Activated naive CD4-positive, alpha-beta T cell treated with anti-CD3 and anti-CD28 coated beads, Interleukin-2, amount 10 ng/mL, durations not matched to agents 7 days and 5 days (primary cell): ENCODE results near the gene MIR17HG.
"Not testable (repeated sequence)": the region's sequence is repeated elsewhere in the genome, so short reads cannot be mapped to it uniquely, and the experiment has no call there.

Source experiments
- CTCF ChIA-PET: fragments of 350-600 bp; sonication (Branson Sonifier 250); formaldehyde crosslinking; loops from one replicate; lab custom pipeline; 2021; ENCODE audit warnings: antibody characterized with exemption; lab: Charles Lee
- DNase-seq: peaks from one replicate; pipeline ENCODE4 v3.0.0-alpha.2; 2020
- H3K27ac Mint-ChIP-seq: one replicate; pipeline ENCODE4 v1.8.0; 2021; ENCODE audit warnings: mild to moderate bottlenecking, moderate library complexity, mixed read lengths
- H3K27me3 Mint-ChIP-seq: one replicate; pipeline ENCODE4 v1.8.0; 2021; ENCODE audit warnings: mild to moderate bottlenecking, mixed read lengths
- H3K36me3 Mint-ChIP-seq: one replicate; pipeline ENCODE4 v1.8.0; 2021; ENCODE audit warnings: mixed read lengths
- H3K4me1 Mint-ChIP-seq: one replicate; pipeline ENCODE4 v1.8.0; 2021; ENCODE audit warnings: mixed read lengths
- H3K4me3 Mint-ChIP-seq: one replicate; pipeline ENCODE4 v1.8.0; 2021; ENCODE audit warnings: mild to moderate bottlenecking, moderate library complexity, mixed read lengths
- H3K9me3 Mint-ChIP-seq: one replicate; pipeline ENCODE4 v1.8.0; 2021; ENCODE audit warnings: mixed read lengths

MIR17HG gene

DNA sequence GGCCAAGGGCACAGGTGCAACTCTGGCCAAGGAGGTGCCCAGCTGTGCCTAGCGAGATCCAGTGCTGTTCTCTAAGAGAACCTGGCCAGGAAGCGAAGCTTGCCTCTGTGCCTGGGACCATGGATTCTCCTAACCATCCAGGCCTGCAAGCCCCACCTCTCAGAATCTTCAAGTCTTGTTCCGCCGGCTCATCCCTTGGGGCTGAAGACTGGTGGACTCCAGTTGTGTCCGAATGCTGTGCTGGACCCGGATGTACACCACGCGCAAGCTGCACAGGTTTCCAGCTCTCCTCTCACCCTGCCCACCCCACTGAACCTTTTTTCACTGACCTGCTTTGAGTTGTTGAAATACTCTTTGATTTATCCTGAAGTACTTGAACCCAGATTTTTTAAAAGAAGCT, 27.5 kb upstream of the MIR17HG start:
- peaks cover 14% of the 10 kb centered on the region for H3K27me3 Mint-ChIP-seq
- no peak for DNase-seq
- CTCF ChIA-PET, result no interaction called here
- no peaks in the 10 kb centered on the region for H3K9me3 Mint-ChIP-seq
- no peaks in the 10 kb centered on the region for H3K36me3 Mint-ChIP-seq
- H3K4me1 Mint-ChIP-seq, result peaks cover 28% of the 10 kb centered on the region
- no peak overlapping the region for H3K27ac Mint-ChIP-seq
- no peak overlapping the region for H3K4me3 Mint-ChIP-seq

DNA sequence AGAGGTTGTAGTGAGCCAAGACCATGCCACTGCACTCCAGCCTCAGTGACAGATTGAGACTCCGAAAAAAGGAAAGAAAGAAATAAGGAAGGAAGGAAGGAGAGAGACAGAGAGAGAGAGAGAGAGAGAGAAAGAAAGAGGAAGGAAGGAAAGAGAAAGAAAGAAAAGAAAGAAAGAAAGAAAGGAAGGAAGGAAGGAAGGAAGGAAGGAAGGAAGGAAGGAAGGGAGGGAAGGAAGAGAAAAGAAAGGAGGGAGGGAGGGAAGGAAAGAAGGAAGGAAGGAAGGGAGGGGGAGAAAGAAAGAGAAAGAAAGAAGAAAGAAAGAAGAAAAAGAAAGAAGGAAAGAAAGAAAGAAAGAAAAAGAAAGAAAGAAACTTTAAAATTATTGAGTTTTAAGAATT, 26.5 kb upstream of the MIR17HG start:
- CTCF ChIA-PET, DNase-seq, H3K27ac Mint-ChIP-seq, H3K36me3 Mint-ChIP-seq, H3K9me3 Mint-ChIP-seq, H3K4me3 Mint-ChIP-seq: not testable (repeated sequence)
- Mint-ChIP-seq H3K27me3 (peaks cover 14% of the 10 kb centered on the region), H3K4me1 (peaks cover 26% of the 10 kb centered on the region)

DNA sequence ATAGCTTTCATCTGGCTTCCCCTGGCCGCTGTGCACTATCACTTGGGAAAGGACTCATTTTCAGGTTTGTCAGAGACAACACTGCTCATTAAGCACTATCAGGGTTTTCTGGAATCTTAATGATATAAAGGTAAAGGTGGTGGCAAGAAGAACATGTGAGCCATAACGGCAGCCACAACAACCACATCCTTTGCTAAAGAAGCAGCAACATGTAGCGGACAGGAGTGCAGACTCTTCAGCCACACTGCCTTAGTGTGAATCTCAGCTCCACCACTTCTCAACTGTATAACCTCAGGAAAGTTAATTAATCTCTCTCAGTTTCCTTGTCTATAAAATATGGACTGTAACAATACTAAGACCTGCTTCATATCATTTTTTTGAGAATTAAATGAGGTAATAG, 24.1 kb upstream of the MIR17HG start:
- CTCF ChIA-PET, result interaction anchor here (1.0 to 2.5 kb wide), 3 partner anchors 9 to 17 kb away, joined by 3 to 8 read pairs (median 8); no protein-coding TSS in a partner anchor
- Mint-ChIP-seq H3K4me1 (peaks cover 24% of the 10 kb centered on the region), H3K27me3 (peaks cover 14% of the 10 kb centered on the region), H3K9me3 (no peaks in the 10 kb centered on the region), H3K27ac (no peak overlapping the region), H3K4me3 (no peak overlapping the region), H3K36me3 (no peaks in the 10 kb centered on the region)
- DNase-seq, result peak; percentile 48

DNA sequence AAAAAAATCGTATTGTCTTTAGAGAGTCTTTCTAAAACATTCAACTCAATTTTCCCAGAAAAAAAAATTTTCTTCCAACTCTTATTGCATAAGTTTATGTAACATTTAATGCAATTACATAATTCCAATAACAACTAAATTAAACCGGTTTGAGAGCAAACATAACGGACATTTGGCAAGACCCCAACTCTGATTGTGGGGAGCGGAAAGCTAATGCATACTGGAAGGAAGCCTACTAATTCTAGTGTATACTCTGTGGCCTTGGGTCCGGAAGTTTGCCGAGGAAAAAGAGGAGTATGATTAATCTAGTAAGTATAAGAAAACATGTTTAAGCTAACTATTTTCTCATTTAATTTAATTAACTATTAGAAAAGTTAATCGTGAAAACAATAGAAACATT, 21.3 kb upstream of the MIR17HG start:
- H3K27me3 Mint-ChIP-seq, result peaks cover 4% of the 10 kb centered on the region

DNA sequence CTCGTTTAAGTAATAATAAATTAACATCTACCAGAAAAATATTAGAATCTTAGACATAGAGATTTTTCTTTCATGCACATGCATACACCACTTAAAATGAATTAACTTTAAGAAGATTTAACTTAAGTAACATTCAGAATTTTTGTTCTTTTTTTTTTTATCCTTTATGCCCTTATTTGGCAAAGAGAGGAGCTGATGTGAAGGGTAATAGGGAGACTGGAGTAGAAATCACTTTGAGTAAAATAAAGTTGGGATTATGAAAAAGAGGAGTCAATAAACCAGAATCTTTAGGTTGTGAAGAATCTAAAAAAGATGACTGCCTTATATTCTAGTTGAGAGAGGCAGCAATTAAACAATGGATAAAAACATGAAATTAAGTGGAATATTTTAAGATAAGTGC, 18.8 kb upstream of the MIR17HG start:
- H3K27me3 Mint-ChIP-seq, result peaks cover 3% of the 10 kb centered on the region
- no peaks in the 10 kb centered on the region for H3K9me3 Mint-ChIP-seq
- H3K4me3 Mint-ChIP-seq, result no peak overlapping the region
- CTCF ChIA-PET, result no interaction called here
- no peak overlapping the region for H3K27ac Mint-ChIP-seq
- no peaks in the 10 kb centered on the region for H3K36me3 Mint-ChIP-seq
- no peak for DNase-seq
- H3K4me1 Mint-ChIP-seq, result peaks cover 29% of the 10 kb centered on the region

More for the DNA sequence above, 21.3 kb upstream of the MIR17HG start:
- Mint-ChIP-seq H3K36me3 (no peaks in the 10 kb centered on the region), H3K9me3 (no peaks in the 10 kb centered on the region), H3K4me1 (peaks cover 31% of the 10 kb centered on the region), H3K4me3 (no peak overlapping the region), H3K27ac (no peak overlapping the region)
- CTCF ChIA-PET, result no interaction called here
- DNase-seq, result no peak

DNA sequence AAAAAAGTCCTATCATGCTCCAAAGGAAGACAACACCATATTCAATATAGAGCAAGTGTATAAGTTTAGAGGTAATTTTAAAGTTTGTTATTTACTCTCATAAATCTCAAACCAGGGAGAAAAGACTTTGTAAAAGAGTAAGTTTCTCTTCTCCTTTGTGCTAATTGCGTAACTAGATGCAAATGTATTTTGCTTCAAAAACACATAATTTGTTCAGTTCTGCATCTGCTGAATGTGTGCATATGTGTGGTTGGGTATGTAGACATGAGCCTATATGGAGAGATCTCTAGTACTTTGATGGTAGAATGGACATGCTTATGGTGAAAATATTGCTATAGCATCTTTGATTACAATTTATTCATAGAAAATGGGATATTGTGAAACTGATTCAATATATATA, 17.8 kb upstream of the MIR17HG start:
- Mint-ChIP-seq H3K36me3 (no peaks in the 10 kb centered on the region), H3K27me3 (peaks cover 3% of the 10 kb centered on the region), H3K27ac (no peak overlapping the region), H3K4me3 (no peak overlapping the region), H3K9me3 (no peaks in the 10 kb centered on the region), H3K4me1 (peaks cover 22% of the 10 kb centered on the region)
- CTCF ChIA-PET, result no interaction called here
- no peak for DNase-seq

DNA sequence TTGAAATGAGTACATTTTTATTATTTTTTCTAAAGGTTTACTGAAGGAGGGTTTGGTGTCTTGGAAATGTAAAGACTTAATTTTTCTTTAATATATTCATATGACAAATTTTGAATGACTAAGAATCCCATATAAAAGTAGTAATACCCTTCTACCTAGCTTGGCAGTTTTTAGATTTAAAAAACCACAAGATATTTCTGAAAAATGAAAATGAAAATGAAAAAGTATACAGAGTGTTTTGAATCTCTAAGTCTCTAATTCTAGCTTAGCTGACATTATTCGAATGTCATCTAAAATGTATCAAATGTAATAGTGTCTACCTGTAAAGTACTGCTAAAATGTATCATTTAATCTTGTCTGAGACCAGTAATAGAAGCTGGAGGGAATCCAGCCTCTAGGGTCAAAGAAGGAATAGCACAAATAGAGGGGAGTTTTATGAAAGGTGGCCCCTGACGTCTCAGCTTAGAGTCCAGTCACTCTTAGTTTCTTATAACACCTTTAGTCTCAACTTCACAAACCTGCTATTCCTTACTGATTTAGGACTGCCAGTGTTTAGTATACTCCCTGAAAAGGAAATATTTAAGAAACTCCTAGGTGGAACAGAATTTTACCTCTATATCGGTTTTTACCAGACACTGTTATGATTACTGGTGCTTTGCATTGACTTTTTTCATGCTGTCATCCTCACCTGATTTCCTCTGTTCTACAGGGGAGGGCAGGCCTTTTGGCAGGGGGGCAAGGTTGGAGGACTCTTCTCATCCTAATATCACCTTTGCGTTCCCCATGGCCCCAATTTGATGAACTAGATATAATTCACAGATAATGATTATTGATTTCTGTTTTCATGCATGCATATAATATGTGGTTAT, 16.2 kb upstream of the MIR17HG start:
- CTCF ChIA-PET, result interaction anchor here (1.0 to 1.4 kb wide), 5 partner anchors 9 to 23 kb away, joined by 3 to 5 read pairs (median 4); partner anchors contain the start of gene MIR17HG
- H3K27ac Mint-ChIP-seq, result peak overlapping the region; percentile 78
- DNase-seq, result no peak
- H3K27me3 Mint-ChIP-seq, result peaks cover 7% of the 10 kb centered on the region
- no peaks in the 10 kb centered on the region for H3K36me3 Mint-ChIP-seq
- peaks cover 22% of the 10 kb centered on the region for H3K4me1 Mint-ChIP-seq
- no peaks in the 10 kb centered on the region for H3K9me3 Mint-ChIP-seq
- peak overlapping the region; percentile 38 for H3K4me3 Mint-ChIP-seq

DNA sequence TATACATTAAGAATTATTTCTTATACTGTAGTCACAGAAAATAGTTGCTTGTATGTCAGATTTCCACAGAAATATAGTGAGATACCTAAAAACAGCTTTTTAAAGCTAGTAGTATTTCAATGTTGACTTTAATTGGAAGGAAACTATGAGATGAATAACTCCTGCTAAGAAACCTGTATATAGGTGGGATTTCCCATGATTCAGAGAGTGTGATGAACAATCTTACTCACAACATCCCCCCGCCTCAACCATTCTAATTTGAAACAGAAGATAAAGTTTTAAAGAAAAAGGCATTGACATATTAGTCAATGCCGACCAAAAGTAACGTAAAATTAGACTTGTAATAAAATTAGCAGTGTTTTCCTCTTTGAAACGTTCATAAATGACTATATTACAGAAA, 1.4 kb upstream of the MIR17HG start:
- no peaks in the 10 kb centered on the region for H3K9me3 Mint-ChIP-seq
- no peak for DNase-seq
- H3K36me3 Mint-ChIP-seq, result peaks cover 20% of the 10 kb centered on the region
- CTCF ChIA-PET, result interaction anchor here (0.8 to 1.8 kb wide), 3 partner anchors 15 to 33 kb away, joined by 3 to 11 read pairs (median 4); no protein-coding TSS in a partner anchor
- no peaks in the 10 kb centered on the region for H3K27me3 Mint-ChIP-seq
- H3K27ac Mint-ChIP-seq, result no peak overlapping the region
- peaks cover 36% of the 10 kb centered on the region for H3K4me1 Mint-ChIP-seq
- no peak overlapping the region for H3K4me3 Mint-ChIP-seq

DNA sequence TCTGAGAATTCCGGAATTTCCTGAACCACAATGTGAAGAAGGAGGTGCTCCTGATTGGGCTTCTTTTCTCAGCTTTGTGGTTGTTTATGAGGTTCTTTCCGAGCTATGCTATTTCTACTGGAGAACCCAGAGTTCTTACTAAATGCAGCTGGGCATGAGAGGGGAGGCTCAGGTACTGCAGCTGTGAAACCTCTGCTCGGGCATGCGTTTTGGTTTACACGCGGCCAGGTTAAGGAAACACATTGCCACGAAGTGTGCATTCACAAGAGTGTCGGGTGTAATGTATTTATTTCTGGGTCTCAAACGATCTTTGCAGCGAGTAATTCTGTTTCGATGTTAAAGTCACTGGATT, 661 bp upstream of the MIR17HG start:
- no peaks in the 10 kb centered on the region for H3K27me3 Mint-ChIP-seq
- CTCF ChIA-PET, result interaction anchor here (1.6 to 1.8 kb wide), 2 partner anchors 16 to 34 kb away, joined by 4 to 11 read pairs; no protein-coding TSS in a partner anchor
- peaks cover 24% of the 10 kb centered on the region for H3K36me3 Mint-ChIP-seq
- H3K4me3 Mint-ChIP-seq, result peak overlapping the region; percentile 92
- H3K27ac Mint-ChIP-seq, result peak overlapping the region; percentile 98
- H3K9me3 Mint-ChIP-seq, result no peaks in the 10 kb centered on the region
- H3K4me1 Mint-ChIP-seq, result peaks cover 43% of the 10 kb centered on the region
- DNase-seq, result peak; percentile 69

DNA sequence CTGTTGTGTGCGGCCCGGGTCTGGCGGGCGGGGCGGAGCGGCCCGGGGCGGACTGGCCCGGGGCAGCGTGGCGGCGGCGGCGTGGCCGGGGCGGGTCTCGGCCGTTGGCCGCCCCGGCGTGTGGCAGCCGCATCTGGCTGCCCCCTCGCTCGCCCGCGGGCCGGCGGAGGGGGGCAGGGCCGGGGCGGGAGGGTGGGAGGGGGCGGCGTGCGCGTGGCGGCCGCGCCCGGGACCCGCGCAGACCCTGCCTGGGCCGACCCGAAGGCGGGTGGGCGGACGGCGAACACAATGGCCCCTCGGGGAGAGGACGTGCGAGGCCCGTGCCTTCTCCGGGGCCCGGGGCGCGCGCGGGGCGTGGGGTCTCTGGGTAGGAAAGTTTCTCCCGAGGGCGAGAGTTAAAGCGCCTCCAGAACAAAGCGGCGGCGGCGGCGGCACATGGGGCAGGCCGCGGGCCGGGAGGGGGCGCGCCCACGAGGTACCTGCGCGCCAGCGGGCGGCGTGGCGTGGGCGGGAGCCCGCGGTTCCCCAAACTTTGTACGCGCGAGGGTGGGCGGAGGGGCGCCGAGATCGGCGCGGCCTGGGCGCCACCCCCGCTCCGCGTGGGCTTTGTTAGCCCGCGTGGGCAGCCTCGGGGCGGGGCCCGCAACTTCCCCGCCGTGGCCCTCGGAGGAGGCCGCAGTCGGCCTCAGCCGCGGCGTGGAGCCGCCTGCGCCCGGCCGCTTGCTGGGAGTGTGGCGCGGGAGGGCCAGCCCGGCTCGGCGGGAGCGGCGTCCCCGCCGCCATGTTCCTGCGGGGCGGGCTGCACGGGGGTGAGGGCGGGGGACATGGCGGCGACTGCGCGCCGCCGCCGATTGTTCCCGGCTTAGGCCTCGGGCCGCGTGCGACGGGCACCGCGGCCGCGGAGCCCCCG, 764 bp downstream of the MIR17HG start:
- CTCF ChIA-PET, result interaction anchor here (1.8 kb wide), 1 partner anchor 17 kb away, joined by 4 read pairs; no protein-coding TSS in a partner anchor
- DNase-seq, result peak; percentile 70
- Mint-ChIP-seq H3K27ac (peak overlapping the region; percentile 82), H3K27me3 (no peaks in the 10 kb centered on the region), H3K9me3 (no peaks in the 10 kb centered on the region), H3K4me1 (peaks cover 55% of the 10 kb centered on the region), H3K4me3 (peak overlapping the region; percentile 64), H3K36me3 (peaks cover 33% of the 10 kb centered on the region)

DNA sequence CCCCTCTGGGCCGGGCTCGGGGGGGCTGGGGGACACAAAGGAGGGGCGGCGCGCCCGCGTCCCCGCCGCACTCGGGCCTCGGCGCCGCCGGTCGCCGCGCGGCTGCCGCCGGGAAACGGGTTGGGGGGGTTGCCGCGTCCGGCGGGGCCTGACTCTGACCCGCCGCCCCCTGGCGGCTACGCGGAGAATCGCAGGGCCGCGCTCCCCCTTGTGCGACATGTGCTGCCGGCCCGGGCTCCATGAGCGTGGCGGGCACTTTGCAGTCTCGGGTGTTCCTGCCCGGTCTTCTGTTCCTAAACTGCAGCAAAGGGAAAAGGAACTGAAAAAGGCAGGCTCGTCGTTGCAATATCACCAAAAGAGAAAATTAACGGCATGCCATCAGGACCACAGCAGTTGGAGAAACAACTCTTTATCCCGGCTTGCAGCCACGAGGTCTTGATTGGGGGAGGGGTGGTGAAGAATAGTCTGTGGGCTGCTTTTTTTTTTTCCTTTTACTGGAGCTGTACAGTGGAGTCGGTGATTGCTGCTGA, 1.5 kb downstream of the MIR17HG start:
- CTCF ChIA-PET, result interaction anchor here (1.1 to 1.2 kb wide), 2 partner anchors 35 to 37 kb away, joined by 5 to 7 read pairs; no protein-coding TSS in a partner anchor
- Mint-ChIP-seq H3K9me3 (no peaks in the 10 kb centered on the region), H3K4me1 (peaks cover 58% of the 10 kb centered on the region), H3K36me3 (peaks cover 39% of the 10 kb centered on the region), H3K4me3 (peak overlapping the region; percentile 93), H3K27ac (peak overlapping the region; percentile 88), H3K27me3 (no peaks in the 10 kb centered on the region)
- peak; percentile 92 for DNase-seq

DNA sequence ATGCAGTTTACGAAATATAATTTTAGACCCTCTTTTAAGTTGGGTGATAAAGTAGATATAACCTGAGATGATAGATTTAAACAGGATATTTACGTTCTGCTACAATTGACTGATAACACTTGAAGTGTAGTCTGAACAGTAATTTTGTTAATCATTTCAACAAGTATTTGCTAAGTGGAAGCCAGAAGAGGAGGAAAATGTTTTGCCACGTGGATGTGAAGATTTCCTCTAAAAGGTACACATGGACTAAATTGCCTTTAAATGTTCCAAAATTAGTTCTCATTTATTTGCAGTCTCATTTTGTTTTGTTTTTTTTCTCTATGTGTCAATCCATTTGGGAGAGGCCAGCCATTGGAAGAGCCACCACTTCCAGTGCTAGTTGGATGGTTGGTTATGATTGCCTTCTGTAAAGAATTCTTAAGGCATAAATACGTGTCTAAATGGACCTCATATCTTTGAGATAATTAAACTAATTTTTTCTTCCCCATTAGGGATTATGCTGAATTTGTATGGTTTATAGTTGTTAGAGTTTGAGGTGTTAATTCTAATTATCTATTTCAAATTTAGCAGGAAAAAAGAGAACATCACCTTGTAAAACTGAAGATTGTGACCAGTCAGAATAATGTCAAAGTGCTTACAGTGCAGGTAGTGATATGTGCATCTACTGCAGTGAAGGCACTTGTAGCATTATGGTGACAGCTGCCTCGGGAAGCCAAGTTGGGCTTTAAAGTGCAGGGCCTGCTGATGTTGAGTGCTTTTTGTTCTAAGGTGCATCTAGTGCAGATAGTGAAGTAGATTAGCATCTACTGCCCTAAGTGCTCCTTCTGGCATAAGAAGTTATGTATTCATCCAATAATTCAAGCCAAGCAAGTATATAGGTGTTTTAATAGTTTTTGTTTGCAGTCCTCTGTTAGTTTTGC, 2.8 kb downstream of the MIR17HG start:
- peaks cover 63% of the 10 kb centered on the region for H3K4me1 Mint-ChIP-seq
- H3K27ac Mint-ChIP-seq, result peak overlapping the region; percentile 65
- H3K4me3 Mint-ChIP-seq, result peak overlapping the region; percentile 93
- H3K9me3 Mint-ChIP-seq, result no peaks in the 10 kb centered on the region
- H3K36me3 Mint-ChIP-seq, result peaks cover 52% of the 10 kb centered on the region
- DNase-seq, result no peak
- no peaks in the 10 kb centered on the region for H3K27me3 Mint-ChIP-seq
- CTCF ChIA-PET, result interaction anchor here (0.6 to 1.6 kb wide), 4 partner anchors 20 to 39 kb away, joined by 3 to 7 read pairs (median 4); no protein-coding TSS in a partner anchor

DNA sequence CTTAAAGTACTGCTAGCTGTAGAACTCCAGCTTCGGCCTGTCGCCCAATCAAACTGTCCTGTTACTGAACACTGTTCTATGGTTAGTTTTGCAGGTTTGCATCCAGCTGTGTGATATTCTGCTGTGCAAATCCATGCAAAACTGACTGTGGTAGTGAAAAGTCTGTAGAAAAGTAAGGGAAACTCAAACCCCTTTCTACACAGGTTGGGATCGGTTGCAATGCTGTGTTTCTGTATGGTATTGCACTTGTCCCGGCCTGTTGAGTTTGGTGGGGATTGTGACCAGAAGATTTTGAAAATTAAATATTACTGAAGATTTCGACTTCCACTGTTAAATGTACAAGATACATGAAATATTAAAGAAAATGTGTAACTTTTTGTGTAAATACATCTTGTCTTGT, 3.6 kb downstream of the MIR17HG start:
- Mint-ChIP-seq H3K9me3 (no peaks in the 10 kb centered on the region), H3K27me3 (no peaks in the 10 kb centered on the region), H3K27ac (no peak overlapping the region), H3K4me1 (peaks cover 59% of the 10 kb centered on the region), H3K4me3 (peak overlapping the region; percentile 93), H3K36me3 (peaks cover 61% of the 10 kb centered on the region)
- CTCF ChIA-PET, result interaction anchor here (0.6 to 1.6 kb wide), 2 partner anchors 20 to 33 kb away, joined by 3 read pairs; no protein-coding TSS in a partner anchor
- no peak for DNase-seq
